Retinal pigment epithelial cell (primary cell): ENCODE results near the gene FLNB.

Experiments
- DNase-seq: peaks from one replicate; pipeline ENCODE4 v3.0.0-alpha.2; 2010; ENCODE audit warnings: low read depth
- H3K4me3 ChIP-seq: 2 replicates; pipeline ENCODE4 v1.5.1; 2011; ENCODE audit warnings: mild to moderate bottlenecking, low read length, control low read depth, moderate library complexity
- CTCF ChIP-seq: conservative IDR thresholded peaks from 2 replicates; pipeline ENCODE4 v1.5.1; 2011; ENCODE audit warnings: low read depth, low read length, control low read depth, inconsistent platforms

FLNB gene

GRCh38 chr3:57989646-57990045 lies 18.6 kb upstream of the FLNB start:
- no peak for DNase-seq
- no peak for TF ChIP-seq CTCF
- no peak overlapping the region for H3K4me3 ChIP-seq

- DNase-seq = no peak
- H3K4me3 ChIP-seq = no peak overlapping the region
- no peak for TF ChIP-seq CTCF
These were observed 15.6 kb upstream of the FLNB start for GRCh38 chr3:57992452-57993213.

GRCh38 chr3:57998366-57999283 lies 9.6 kb upstream of the FLNB start:
- no peak overlapping the region for H3K4me3 ChIP-seq

GRCh38 chr3:57999417-58000115 lies 8.7 kb upstream of the FLNB start:
- no peak for TF ChIP-seq CTCF
- DNase-seq = no peak
- no peak overlapping the region for H3K4me3 ChIP-seq

More at GRCh38 chr3:57998366-57999283, 9.6 kb upstream of the FLNB start:
- TF ChIP-seq CTCF = no peak
- no peak for DNase-seq

GRCh38 chr3:58000306-58001085 lies 7.7 kb upstream of the FLNB start:
- DNase-seq = no peak
- TF ChIP-seq CTCF = no peak
- no peak overlapping the region for H3K4me3 ChIP-seq

GRCh38 chr3:58001086-58001467 lies 7.1 kb upstream of the FLNB start:
- TF ChIP-seq CTCF = no peak
- no peak for DNase-seq

More at GRCh38 chr3:58001086-58001467, 7.1 kb upstream of the FLNB start:
- no peak overlapping the region for H3K4me3 ChIP-seq
